HG03175 (cell line): Measurements from ENCODE around the gene INSYN2A.

Experiments used
- ATAC-seq: cut with Tn5 transposase; IDR thresholded peaks from one replicate; pipeline ENCODE4 v1.9.1; 2021; ENCODE audit warnings: mild to moderate bottlenecking, moderate library complexity; ENCODE audit not compliant: unreplicated experiment

The INSYN2A gene

DNA sequence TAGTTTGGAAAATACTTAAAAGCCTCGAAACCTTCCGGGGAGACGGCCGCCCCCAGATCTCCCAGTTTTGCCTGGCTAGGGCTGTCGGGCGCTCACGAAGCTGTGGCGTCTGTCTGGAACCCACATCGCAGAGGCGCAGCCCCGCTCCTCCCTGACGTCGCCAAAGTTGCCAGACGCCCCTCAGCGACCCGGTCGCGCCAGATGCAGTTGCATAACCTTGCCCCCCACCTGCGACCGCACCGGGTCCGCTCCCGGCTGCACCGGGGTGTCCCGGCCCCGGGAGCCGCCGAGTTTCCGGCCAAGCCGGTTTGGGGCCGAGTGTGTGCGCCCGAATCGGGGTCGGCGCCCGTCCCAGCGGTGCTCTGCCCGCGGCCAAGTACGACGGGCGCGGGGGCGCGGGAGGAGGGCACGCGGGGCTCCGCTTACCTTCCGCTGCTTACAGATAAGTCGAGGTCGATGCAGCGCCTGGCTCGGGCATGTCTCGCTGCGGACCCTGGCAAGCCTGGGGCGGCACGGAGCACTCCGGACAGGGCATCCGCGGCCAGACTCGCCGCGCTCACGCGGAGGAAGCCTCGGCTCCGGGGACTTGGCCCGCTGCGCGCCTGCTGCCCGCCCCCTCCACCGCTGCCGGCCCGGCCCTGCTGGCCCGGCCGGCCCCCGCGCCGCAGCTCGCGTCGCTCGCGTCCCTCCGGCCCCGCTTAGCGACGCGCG, 665 bp downstream of the INSYN2A start:
- ATAC-seq, result no peak

DNA sequence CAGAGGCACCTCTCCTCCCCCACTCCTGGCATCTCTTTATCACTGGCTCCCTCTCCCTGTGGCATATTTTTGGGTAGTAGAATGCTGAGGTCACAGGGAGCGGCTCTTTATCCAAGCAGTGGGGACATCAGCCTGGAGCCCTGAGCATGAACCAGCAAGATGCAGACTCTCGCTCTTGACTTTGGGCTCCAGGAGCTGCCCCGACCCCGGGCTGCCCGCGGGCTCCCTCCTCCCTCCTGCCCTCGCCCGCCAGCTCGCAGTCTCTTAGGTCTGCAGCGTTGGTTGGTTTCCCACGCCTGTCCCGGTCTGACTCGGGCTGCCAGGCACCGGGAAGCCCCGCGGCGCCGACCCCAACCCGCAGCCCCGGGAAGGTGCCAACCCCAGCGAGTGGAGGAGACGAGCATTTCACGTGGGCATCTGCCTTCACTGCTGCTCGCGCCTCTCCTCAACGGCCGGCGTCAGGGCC, 1.3 kb downstream of the INSYN2A start:
- no peak for ATAC-seq

DNA sequence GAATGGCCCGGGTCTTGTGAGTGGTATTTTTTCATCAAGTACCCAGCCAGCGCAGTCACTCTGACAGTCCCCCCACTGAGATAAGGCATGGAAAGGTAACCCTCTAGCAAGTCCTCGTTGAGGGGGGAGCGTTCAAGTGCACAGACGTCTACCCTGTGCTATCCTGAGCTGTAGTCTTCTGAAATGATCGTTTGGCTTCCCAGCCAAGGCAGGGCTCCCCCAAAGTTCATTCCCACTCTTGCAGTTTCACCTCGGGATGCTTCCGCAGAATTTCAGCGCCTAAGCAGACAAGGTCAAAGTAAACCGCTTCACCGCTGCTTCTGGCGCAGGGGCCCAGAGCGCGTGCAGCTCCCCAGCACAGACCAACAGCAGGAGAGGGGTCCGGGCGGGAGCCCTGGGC, 1.8 kb downstream of the INSYN2A start:
- ATAC-seq, result no peak

DNA sequence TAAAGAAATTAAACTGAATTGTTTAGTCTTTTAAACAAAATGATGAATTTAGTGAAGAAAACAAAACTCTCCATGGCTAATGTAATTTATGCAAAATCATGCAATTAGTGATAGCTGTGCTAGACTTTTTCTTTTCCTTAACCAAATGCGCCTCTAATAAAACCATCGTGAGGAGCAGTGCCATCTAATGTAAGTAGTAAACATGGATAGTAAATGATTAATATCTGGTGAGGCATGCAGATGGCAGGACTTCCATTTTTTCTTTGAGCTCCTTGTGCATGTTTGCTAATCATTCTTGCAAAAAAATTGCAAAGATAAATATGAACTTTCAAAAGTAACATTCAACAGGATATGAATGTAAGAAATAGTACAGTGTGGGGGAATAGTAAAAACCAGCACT, 2.3 kb downstream of the INSYN2A start:
- no peak for ATAC-seq

DNA sequence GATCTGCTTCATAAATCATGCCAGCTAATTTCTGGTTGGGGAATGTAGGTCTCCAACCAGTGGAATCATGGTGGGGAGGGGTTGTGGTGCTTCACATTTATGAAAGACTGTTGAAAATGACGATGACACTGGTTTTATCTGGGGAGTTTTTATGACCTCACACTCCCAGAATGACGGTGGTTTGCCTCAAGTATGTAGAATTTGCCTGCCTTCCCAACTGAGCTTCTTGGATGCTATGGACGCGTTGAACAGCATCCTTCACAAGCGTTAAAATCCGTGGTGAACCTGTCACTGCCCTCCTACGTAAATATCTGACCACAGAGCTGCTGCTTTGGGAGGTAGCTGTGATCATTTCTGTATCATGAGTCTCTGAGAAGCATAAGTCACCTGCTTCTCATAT, 3.3 kb downstream of the INSYN2A start:
- ATAC-seq, result no peak

DNA sequence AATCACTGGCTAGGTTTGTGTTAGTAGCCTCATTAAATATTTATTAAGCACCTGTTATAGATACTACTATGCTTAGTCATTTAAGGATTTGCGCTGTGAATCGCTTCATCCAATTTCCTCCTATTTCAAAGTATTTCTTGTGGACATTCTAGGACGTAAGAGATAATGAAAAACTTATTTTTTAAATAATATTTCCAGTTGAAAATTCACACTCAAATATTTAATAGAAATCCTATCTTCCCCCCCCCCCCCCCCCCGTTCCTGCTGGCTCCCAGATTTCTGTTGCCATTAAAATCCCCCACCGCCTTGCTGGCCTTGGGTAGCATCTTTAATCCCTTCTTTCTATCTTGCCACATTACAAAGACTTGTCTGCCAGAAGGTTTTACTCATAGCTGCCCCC, 6.0 kb downstream of the INSYN2A start:
- ATAC-seq, result no peak

DNA sequence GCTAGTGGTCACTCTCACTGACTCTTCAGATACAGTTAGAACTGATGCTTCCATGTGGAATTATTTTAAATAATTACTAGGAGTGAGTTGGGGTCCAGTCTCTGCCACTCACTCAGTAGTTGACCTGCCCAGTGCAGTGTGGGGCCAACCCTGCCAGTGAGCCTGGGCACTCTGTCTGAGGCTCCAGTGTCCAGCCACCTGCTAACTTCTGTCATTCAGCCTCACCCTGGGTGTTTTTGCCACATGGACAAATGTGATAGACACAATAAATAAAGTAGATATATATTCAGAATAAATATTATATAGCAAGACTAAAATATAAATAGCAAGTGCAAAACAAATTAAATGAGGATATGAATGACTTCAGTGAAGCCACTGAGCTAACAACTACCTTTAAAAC, 7.2 kb downstream of the INSYN2A start:
- ATAC-seq, result no peak

DNA sequence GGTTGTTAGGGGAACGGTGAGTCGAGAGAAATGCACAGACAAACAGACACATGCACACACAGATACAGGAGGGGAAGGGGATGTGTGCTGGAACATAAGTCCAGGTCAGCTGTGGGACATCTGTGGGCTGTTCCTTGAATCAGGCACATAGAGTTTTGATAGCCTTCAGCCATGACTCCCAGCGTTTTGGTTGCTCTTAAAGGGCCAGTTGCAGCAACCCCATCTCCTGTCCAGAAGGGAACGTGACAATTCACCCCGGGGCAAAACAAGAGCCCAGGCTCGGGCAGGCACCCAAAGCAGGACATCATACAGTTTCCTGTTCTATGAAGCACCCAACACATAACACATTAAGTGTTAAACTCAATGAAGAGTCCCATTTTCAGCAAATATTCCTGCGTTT, 9.6 kb downstream of the INSYN2A start:
- ATAC-seq, result no peak

DNA sequence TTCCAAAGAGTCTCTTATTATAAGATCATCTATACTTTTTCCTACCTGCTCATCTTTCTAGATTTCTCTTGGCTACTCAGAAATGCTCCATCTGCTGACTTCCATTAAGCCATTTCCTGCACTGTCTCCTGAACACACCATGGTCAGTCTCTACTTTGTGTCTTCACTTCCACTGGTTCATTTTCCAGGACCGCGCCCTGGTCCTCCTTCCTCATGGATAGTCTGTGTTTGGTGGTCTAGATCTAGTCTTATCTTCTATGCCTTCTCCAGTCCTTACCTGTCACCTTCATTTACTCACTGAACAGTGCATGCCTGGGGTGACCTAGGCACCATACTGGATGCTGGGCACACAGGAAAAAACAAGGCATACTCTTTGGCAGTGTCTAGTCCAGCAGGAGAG, 11.8 kb downstream of the INSYN2A start:
- no peak for ATAC-seq

DNA sequence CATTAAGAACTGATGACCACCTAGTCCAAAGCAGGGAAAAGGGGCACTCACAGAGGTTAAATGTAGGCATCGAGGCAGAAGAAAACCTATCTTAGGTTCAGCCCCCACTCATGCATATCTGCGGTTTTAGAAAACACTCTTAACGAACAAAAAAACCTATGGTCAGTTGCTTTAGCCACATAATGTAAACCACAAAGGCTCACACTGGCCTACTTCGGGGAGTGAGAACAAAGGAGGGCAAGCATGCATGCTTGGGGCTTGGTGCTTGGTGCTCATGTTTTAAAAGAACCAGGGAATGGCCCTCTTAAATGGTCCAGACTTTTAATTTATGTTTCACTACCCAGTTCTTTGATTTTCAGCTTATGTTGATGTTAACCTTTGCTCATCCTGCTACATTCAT, 14.2 kb downstream of the INSYN2A start:
- ATAC-seq, result no peak

DNA sequence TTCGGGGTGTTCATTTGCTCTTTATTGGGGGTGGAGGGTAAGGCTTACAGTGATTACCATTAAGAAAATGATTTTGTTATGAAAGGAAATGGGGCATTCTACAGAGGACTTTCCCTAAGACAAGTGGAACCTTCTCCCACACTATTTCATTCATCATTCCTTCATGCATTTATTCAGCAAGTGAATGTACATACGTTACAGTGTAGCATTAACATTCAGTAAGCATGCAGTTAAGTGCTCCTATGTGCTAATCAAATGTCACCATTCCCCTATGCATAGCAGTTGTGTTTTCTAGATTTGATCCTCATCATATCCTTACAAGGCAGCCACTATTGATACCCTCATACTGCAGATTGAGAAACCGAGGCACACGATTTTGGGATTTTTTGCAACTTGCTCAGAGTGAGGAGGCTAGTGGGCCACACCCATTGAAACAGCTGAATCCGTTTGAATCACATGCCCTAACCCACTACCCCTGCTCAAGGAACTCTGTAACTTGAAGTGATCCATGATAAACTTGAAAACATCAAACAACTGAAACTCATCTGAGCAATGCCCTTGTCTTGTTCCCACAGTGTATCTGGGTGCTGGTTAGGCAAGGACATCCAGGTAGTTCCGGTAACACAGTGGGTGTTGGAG, 16.7 kb downstream of the INSYN2A start:
- ATAC-seq, result no peak

DNA sequence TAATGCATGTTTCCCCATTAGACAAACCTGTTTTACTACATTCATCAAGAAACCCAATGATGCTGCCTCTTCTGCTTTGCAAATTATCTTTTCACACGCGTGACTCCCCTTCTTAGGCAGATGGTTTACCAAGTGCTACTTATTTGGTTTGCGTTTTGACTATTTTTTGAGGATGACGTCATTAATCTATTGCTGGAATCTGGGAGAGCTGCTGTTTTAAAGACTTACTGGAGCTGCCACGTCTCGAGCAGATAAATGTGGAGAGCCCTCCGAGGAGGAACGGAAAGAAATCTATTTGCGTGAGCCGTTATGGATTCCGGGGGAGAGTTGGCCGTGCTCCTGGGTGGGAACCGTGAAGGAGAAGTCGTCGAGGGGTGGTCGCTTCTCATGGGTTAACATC, 19.7 kb downstream of the INSYN2A start:
- ATAC-seq, result no peak

DNA sequence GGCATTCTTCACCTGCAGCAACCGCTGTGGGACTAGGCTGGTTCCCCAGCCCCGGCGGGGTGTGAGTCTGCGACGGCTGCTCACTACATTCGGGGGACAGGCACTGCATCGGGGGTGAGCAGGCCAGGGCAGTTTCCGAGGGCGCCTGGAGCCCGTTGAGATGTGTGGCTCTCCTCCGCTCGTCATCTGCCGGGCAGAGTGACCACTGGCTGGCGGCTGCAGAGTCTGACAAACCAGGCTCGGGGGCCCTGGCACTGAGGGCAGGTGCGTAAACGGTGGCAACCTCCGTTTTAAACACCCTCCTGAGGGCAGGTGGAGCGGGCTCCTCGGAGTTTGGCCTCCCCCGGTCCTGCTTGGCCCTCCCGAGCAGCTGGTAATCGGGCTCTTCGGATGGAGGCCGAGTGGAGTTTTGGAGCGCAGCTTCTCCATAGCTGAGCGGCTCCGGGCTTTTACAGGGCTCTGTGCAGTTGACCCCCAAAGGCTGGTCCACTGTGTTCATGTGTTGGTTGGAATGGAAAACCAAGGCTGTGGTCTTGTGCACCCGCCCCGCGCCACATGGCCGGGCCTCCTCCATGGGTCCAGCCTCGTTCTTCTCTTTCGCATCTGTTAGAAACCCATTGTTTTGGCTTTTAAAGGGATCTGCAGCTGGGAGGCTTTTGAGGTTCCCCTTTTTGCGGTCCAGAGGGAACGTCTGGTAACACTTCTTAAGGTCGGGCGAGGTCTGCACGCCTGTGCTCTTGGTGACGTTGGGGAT, 20.9 kb downstream of the INSYN2A start:
- ATAC-seq, result no peak

DNA sequence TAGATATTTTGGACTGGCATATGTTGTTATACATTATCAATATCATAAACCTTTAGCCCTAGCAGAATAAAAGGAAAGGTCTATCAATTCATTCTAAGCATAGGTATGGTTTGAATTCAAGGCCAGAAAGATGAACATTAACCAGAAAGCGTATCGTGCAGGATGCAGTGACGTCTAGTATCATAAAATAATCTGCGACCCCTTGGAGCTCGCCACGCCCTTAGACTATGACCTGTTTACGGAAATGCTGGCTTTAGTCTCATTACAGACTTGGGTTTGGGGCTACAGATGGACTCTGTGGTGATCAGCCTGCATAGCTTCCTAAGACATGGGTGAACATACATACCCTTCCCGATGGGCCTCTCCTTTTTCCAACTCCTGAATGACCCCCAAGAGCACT, 21.5 kb downstream of the INSYN2A start:
- no peak for ATAC-seq

DNA sequence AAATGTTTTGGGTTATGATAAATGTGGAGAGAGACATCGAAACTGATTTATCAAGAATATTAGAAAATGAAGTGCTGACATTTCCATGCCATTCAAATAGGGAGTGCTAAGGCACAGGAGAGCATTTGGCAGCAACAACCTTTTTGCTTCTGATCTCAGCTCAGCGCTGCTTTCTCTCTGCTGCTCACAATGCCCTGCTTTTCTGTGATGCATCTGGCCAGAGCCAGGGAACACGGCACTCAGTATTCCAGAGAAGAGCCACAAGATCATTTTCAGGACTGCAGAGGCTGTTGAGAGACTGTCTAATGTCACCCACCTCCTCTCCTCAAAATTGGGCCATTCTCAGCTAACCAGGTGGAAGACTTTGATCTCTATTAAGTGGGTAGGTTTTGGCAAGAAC, 28.1 kb downstream of the INSYN2A start:
- ATAC-seq, result no peak

DNA sequence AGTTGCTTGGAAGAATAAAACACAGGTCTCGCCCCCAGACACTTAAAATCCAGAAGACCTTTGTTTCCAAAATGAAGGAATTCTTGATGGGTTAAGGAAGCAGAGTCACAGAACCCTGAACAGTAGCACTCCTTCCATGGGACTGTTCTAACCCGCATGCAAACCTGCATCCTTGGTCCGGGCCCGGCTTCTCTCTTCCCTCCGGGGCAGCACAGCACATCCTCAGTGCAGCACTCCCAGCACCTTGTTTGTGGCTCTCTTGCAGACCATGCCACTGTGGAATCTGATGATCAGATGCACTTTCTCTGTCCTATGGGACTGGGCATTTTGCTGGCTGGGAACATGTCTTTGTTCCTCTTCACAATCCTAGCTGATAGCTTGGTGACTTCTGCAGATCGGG, 33.5 kb downstream of the INSYN2A start:
- no peak for ATAC-seq

DNA sequence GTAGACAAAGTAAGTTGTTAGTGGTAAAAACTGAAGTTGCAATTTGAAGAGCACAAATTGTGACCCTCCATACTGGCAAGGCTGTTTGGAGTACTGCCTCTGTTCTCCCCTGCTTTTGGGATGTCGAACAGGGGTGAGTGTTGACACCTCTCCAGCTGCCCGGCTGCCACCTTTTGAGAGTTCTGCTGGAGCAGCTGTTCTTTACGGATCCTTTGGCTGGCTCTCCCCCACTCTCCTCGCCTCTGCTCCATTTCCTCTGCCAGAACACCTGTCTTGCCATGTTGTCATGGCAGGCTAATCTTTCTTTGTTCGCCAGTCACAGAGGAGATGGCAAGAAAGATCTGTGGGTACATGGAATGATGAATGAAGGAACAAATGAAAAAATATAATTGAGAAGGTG, 34.9 kb downstream of the INSYN2A start:
- no peak for ATAC-seq

DNA sequence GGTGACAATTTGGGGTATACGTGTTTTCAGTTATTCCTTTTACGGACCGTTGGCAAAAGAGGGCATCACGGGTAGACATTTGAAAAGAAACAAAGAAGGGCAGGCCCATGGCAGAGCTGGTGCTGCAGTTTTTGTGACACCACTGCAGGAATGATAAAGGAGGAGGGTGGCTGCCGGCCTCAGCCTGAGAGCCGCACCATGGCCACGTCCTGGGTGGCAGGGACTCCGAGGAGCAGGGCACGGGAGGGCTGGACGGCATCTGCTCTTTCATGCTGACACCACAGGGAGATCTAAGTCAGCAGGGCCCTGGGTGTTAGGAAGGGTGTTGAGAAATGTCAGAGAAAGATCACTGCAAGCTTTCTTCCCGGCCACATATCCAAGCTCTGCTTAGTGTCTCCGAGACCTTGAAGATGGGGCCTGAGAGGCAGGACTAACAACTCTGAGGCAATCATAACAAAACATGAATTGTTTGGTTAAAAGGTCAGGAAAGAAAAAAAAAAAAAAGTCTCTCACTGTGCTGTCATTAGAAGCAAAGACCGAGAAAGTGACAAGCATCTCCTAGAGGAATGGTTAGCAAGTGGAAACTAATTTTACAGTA, 36.6 kb downstream of the INSYN2A start:
- no peak for ATAC-seq

DNA sequence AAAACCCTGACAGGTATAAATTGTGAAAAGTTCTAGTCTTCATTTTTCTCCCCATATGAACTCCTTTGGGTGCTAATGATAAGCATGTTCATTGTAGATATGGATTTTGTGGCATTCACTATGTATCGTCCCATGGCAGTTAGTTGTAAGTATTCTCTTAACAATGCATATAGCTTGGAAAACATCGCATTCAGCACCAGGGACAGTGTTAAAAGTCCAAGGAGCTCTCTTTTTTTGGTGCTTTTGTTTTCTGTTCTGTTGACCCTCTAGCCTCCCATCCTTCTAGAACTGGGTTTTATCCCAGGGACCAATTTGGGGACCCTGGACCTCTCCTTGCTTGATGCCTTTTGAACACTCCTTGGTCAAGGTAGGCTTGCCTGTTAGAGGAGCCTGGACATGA, 37.7 kb downstream of the INSYN2A start:
- ATAC-seq, result no peak

DNA sequence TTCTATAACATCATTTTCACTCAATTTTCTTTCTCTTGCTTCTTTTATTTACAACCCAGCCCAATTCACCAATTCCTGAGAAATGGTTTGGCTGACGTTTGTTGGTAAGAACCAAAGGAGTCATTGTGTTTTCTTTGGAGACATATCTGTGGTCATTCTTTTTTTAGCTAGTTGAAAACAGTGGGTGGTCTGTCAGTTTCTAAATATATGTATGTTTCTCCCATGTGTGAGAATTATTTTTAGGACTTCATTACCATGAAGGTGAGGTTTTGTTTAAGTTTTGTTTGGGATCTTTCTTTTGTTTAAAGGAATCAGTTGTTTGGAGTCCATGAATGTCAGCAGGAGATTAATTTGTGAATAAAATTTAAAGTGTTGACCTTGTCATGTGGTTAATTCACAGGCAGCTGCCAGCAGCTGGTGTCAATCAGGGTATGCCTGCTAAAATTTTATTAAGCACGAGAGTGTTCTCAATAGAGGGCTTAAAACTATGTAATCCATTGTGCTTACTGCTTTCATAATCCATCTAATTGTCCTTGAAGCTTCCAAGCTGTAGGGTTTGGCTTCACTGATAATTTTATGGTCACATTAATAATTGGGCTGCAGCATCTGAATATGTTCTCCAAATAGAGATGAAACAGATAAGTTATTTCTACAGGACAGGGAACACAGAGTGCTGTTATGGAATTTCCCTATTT, 38.7 kb downstream of the INSYN2A start:
- no peak for ATAC-seq

DNA sequence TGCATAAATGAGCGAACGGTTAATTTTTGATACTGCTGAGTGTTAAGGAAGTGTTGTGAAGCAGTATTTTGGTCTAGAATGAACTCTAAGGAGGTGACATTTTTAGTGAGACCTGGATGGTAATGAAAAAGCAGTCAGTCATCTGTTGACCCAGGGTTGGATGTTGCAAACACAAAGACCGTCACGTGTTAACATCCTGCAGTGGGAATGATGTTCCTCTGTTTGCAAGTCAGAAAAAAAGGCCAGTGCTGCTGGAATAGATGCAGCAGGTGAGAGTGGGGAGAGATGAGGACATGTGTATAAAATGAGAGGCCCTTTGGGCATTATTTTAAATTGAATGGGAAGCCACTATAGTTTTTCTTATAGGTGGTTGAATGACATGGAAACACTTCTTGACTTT, 39.3 kb downstream of the INSYN2A start:
- ATAC-seq, result no peak
